Heart left ventricle (tissue), 13 donors: ENCODE results near the gene UNKL.

ENCODE experiments used
- POLR2A ChIP-seq, 2 donors: fragments of 450-650 bp; IDR thresholded peaks; one replicate each; pipeline ENCODE4 v1.6.1; 2017; ENCODE audit warnings: antibody characterized with exemption in 2 of 2, mild to moderate bottlenecking in 2 of 2, moderate library complexity in 2 of 2
- TF ChIP-seq, protein P1 (sequence below), 12 donors: fragments of 200-600 bp; sonication (generic) in 4 of 12; IDR thresholded peaks; one replicate each; pipeline versions ENCODE4 v1.5.0 to v1.8.0; 2018 to 2022; ENCODE audit warnings: antibody characterized with exemption in 12 of 12, mild to moderate bottlenecking in 5 of 12
- donor health status: ischemic (EF 13 %, LVEDD 7.1; RV severe dilation, severe dysfunction).
- donor health status: DM: no; HTN: yes; CAD: no.
- donor health status: DM: no; HTN: no; CAD: no.
- donor health status: ischemic (EF 25% LVEDD 6.9; RV normal size, moderate dysfunction).
- donor health status: ischemic (EF 25% LVEDD 5.7; RV mildly dilated, moderate dysfunction).
- donor health status: ischemic (EF 35%, LVEDD 5.7; RV mildly dilated, moderate dysfunction).
- donor health status: nonischemic (EF 11% LVEDD 7.7; RV severe dilation, severe dysfunction).
- donor health status: DM: yes; HTN: yes; CAD: no.
- donor health status: PGD.
- donor health status: ischemic (EF 29% LVEDD 5.4; RV normal size, mild dysfunction).
- donor health status: nonischemic (EF 23%, LVEDD 6.1; RV moderate dilation, normal function).

DNA sequence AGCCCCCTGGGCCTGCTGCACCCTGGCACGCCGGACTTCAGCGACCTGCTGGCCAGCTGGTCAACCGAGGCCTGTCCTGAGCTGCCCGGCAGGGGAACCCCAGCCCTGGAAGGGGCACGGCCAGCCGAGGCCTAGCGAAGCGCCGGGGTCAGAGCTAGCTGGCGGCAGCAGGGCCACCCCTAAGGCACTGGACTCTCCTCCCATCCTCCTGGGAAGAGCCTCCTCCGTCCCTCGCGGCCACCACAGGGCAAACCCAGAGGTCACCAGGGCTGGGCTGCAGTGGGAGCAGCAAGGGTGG, 18.7 kb upstream of the UNKL start:
- TF ChIP-seq, protein P1, sequence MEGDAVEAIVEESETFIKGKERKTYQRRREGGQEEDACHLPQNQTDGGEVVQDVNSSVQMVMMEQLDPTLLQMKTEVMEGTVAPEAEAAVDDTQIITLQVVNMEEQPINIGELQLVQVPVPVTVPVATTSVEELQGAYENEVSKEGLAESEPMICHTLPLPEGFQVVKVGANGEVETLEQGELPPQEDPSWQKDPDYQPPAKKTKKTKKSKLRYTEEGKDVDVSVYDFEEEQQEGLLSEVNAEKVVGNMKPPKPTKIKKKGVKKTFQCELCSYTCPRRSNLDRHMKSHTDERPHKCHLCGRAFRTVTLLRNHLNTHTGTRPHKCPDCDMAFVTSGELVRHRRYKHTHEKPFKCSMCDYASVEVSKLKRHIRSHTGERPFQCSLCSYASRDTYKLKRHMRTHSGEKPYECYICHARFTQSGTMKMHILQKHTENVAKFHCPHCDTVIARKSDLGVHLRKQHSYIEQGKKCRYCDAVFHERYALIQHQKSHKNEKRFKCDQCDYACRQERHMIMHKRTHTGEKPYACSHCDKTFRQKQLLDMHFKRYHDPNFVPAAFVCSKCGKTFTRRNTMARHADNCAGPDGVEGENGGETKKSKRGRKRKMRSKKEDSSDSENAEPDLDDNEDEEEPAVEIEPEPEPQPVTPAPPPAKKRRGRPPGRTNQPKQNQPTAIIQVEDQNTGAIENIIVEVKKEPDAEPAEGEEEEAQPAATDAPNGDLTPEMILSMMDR (IDR thresholded peaks at IDR 0.05) = no peak
- no peak for TF ChIP-seq POLR2A (IDR thresholded peaks at IDR 0.05)
